HUDEP-2 (cell line): Measurements from ENCODE around the gene PRDX2.
"Not testable (repeated sequence)": the region's sequence is repeated elsewhere in the genome, so short reads cannot be mapped to it uniquely, and the experiment has no call there.

ENCODE experiments used
- DNase-seq, 76 experiments: peaks; one replicate each; lab custom pipeline; 2025; ENCODE audit not compliant: unreplicated experiment in 76 of 76; lab: John Stamatoyannopoulos, UW

The PRDX2 gene

DNA sequence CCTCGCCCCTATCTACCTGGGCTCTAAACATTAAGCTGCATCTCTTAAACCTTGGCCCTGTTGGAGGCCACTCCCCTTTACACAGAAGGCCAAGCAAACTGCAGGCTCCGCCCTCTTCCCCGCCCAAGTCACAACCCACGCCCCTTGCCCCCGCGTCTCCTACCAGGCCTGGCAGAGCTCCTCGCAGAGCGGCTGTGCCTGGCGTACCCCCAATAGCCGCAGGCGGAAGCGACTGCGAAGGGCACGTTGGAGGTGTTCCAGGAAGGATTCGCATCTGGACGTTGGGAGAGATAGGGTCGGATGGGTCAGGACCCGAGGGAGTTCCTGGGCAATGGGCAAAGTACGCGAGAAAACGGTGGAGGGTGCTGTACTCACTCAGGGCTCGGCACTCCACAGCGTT, 26.9 kb upstream of the PRDX2 start:
- peak in 62 of 76 experiments; percentile 19 to 81 (median 59) for DNase-seq

GRCh38 chr19:12825254-12826131, 23.9 kb upstream of the PRDX2 start:
- DNase-seq = peak in 14 of 76 experiments; percentile 9 to 58 (median 26)

DNA sequence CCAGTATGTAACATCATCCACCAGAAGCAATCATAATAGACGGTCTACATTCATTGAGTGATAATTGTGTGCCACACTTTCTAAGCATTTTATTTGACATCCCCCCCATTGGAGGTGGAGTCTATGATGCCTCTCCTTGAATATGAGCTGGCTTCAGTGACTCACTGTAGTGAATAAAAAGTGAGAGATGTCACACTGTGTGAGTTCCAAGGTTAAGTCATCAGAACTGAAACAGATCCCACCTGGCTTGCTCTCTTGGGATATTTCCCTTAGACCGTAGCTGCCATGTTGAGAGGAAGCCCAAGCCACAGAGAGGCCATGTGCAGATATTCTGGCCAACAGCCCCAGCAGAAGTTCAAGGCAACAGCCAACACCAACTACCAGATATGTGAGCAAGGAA, 20.2 kb upstream of the PRDX2 start:
- DNase-seq = no peak

GRCh38 chr19:12817810-12818209, 16.2 kb upstream of the PRDX2 start:
- not testable (repeated sequence) for DNase-seq

DNA sequence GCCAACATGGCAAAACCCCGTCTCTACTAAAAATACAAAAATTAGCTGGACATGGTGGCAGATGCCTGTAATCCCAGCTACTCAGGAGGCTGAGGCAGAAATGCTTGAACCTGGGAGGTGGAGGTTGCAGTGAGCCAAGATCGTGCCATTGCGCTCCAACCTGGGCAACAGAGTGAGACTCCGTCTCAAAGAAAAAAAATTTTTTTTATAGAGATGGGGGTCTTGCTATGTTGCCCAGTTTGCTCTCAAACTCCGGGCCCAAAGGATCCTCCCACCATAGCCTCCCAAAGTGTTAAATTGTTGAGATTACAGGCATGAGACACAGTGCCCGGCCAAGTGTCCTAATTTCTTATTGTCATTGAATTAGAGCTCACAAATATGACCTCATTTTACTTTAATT, 15.6 kb upstream of the PRDX2 start:
- not testable (repeated sequence) for DNase-seq

GRCh38 chr19:12815088-12815487, 13.5 kb upstream of the PRDX2 start:
- no peak for DNase-seq

DNA sequence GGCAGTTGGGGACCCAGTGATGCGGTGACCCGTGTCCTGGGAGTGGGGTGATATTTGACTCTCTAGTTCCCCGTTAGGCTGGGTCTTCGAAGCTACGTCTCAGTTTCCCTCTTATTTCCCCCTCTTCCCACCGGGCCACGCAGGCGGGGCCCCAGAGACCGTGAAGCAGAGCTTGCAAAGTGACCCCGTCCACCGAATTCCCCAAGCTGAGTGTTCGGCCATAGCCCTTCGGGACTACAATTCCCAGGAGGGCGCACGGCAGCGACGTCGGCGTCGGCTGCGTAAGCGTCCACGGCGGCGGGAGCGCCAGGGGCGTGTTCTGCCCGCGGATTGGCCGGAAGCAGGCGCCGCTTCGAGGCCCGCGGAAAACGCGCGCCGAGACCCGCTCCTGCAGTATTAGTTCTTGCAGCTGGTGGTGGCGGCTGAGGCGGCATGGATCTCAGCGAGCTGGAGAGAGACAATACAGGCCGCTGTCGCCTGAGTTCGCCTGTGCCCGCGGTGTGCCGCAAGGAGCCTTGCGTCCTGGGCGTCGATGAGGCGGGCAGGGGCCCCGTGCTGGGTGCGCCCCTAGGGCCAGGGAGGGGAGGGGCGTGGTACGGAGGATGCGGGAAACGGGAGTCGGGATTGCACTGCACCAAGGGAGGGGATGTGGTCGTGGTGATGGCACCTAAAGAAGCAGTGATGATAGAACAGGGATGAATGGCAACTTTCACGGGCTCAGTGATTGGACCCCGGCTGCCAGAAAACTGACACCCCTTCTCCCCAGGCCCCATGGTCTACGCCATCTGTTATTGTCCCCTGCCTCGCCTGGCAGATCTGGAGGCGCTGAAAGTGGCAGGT, 4.9 kb upstream of the PRDX2 start, which contains the start of gene RNASEH2A:
Gene RNASEH2A (plus strand): TSS at position 343 of the 840 bp plus-strand sequence. CDS start 90 bp downstream, at position 433.
- DNase-seq = peak in 73 of 76 experiments; percentile 33 to 95 (median 85)

DNA sequence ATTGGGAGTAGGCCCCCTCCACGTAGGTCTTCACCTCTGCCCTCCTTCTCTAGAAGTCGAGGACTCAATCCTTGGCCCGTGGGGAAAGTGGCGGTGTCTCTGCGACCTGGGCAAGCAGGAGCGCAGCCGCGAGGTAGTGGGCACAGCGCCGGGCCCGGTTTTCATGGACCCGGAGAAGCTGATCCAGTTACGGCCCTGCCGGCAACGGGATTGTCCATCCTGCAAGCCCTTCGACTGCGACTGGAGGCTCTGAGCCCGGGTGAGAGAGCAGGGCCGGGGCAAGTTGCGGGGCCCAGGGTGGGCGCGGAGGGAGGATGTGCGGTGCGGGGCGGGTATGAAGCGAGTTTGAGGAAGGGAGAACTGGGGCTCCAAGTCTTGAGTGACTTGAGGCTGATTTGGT, 2.5 kb upstream of the PRDX2 start:
- no peak for DNase-seq

- peak in 3 of 76 experiments; percentile 56 to 60 (median 58) for DNase-seq
Measured at GRCh38 chr19:12802267-12803106, 887 bp upstream of the PRDX2 start.

DNA sequence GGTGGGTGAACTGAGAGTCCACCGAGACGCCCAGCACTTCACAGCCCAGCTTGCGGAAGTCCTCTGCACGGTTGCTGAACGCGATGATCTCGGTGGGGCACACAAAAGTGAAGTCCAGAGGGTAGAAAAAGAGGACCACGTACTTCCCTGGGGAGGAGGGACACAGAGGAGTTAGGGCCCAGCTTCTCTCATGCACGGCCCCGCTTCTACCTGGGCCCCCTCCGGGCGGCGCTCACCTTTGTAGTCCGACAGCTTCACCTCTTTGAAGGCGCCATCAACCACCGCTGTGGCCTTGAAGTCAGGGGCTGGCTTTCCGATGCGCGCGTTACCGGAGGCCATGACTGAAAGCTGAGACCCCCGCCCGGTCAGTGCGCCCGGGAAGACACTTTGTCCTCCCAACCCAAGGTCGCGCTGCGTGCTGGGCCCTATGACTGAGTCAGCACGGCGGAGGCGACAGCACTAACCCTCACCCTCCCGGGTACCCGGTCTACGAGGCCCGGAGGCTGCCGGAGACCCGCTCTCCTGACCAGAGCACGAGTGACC, 606 bp downstream of the PRDX2 start:
- DNase-seq = peak in 8 of 76 experiments; percentile 12 to 60 (median 32)

DNA sequence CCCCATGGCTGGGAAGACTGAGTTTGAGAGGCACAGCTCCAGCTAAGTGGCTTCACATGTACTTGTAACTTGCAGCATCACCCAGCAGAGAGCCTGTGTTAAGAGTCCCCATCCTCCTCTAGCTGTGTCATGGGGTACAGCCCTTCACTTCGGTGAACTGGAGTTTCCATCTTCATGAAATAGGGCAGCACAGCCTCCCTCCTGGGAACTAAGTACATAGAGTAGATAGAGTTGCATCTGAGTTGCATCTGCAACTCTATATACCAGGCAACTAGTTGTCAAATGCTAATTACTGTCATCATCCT, 1.2 kb downstream of the PRDX2 start:
- DNase-seq = peak in 17 of 76 experiments; percentile 60 to 89 (median 79)

DNA sequence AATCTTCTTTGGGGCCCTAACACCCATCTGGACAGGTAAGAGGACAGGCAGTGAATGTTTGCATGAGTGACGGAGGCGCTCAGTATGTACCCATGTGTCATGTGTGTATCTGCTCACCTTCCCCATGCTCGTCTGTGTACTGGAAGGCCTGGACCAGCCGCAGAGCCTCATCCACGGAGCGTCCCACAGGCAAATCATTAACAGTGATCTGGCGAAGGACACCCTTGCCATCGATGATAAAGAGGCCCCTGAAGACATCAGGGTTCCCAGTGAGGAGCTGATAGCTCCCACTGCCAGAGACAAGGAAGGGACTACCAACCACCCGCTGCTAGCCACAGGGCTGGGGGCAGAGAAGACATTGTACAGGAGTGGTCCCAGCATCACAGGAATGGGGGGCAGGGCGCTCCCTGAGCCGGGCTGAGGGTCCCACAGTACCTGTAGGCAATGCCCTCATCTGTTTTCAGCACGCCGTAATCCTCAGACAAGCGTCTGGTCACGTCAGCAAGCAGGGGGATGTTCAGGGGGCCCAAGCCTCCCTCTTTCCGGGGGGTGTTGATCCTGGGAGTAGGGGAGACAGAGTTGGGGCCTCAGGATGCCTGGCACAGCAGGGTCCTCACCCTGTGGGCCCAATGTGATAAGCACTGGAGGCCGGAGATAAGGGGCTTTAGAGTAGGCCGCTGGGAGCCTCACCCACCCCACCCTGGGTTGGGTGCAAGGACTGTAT, 1.7 kb downstream of the PRDX2 start:
- peak in 58 of 76 experiments; percentile 41 to 95 (median 82) for DNase-seq

DNA sequence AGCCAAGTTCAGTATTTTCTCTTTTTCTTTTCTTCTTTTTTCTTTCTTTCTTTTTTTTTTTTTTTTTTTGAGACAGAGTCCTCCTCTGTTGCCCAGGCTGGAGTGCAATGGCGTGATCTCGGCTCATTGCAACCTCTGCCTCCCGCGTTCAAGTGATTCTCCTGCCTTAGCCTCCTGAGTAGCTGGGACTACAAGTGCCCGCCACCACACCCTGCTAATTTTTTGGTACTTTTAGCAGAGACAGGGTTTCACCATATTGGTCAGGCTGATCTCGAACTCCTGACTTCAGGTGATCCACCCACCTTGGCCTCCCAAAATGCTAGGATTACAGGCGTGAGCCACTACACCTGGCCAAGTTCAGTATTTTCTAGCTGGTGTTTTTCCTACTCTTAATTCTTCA, 4.0 kb downstream of the PRDX2 start:
- not testable (repeated sequence) for DNase-seq

DNA sequence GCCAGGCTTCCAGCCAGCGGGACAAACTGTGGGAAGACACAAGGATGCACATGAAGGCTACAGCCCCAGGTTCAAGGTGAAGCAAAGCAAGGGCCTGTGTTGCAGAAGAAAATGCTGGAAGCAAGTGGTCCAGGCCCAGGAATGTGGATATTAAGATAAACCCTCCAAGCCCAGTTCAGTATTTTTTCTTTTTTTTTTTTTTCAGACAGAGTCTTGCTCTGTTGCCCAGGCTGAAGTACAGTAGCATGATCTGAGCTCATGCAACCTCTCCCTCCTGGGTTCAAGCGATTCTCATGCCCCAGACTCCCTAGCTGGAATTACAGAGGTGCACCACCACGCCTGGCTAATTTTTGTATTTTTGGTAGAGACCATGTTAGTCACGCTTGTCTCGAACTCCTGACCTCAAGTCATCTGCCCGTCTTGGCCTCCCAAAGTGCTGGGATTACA, 4.4 kb downstream of the PRDX2 start:
- DNase-seq = peak in 4 of 76 experiments; percentile 24 to 75 (median 43)

- DNase-seq = peak in 70 of 76 experiments; percentile 42 to 93 (median 76)
Measured at GRCh38 chr19:12796146-12797071, 5.2 kb downstream of the PRDX2 start.

DNA sequence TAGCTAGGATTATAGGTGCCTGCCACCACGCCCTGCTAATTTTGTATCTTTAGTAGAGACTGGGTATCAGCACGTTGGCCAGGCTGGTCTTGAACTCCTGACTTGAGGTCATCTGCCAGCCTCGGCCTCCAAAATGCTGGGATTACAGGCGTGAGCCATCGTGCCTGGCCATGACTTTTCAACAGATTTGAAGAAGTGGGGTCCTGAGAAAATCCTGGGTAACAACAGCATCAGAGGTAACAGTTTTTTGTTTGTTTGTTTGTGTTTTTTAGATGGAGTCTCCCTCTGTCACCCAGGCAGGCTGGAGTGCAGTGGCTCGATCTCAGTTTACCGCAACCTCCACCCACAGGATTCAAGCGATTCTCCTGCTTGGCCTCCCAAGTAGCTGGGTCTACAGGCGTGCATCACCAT, 6.6 kb downstream of the PRDX2 start:
- peak in 3 of 76 experiments; percentile 29 to 41 (median 31) for DNase-seq

GRCh38 chr19:12794196-12794941, 7.2 kb downstream of the PRDX2 start:
- peak in 10 of 76 experiments; percentile 10 to 58 (median 38) for DNase-seq
